CD4-positive, alpha-beta memory T cell (primary cell): Measurements from ENCODE around the gene NCAM2. TPM values are rescaled to one million over a fixed set of nuclear protein-coding genes. Genes with fewer than 3 reads are reported as not detected.

ENCODE experiments used
- CTCF ChIA-PET: fragments of 350-600 bp; sonication (Branson Sonifier 250); formaldehyde crosslinking; loops from one replicate; lab custom pipeline; 2021; ENCODE audit warnings: inconsistent platforms; ENCODE audit not compliant: partially characterized antibody; lab: Charles Lee
- POLR2A ChIA-PET: fragments of 350-600 bp; sonication (Branson Sonifier 250); formaldehyde crosslinking; loops from one replicate; lab custom pipeline; 2021; ENCODE audit not compliant: partially characterized antibody; lab: Charles Lee
- DNase-seq, 5 donors: peaks; one replicate each; pipeline versions ENCODE4 v3.0.0 to v3.0.0-alpha.2; 2020 to 2022; ENCODE audit warnings: mixed read lengths in 1 of 5
- H3K27ac ChIP-seq: one replicate; pipeline ENCODE4 v1.7.0; 2013; ENCODE audit warnings: low read depth, low read length
- H3K27me3 ChIP-seq: 2 replicates; pipeline ENCODE4 v1.7.0; 2013; ENCODE audit warnings: mild to moderate bottlenecking, low read length, moderate library complexity; ENCODE audit not compliant: insufficient read depth
- H3K36me3 ChIP-seq: 2 replicates; pipeline ENCODE4 v1.7.0; 2013; ENCODE audit warnings: mild to moderate bottlenecking, low read length, moderate library complexity; ENCODE audit not compliant: insufficient read depth
- H3K4me1 ChIP-seq: 2 replicates; pipeline ENCODE4 v1.7.0; 2013; ENCODE audit warnings: mild to moderate bottlenecking, low read length, moderate library complexity; ENCODE audit not compliant: insufficient read depth
- H3K4me3 ChIP-seq, 2 donors: one replicate each; pipeline ENCODE4 v1.7.0; 2013; ENCODE audit warnings: low read length in 2 of 2, mild to moderate bottlenecking in 1 of 2
- H3K9me3 ChIP-seq, 2 donors: one replicate each; pipeline ENCODE4 v1.7.0; 2013; ENCODE audit warnings: low read length in 2 of 2, control low read depth in 1 of 2; ENCODE audit not compliant: control insufficient read depth in 1 of 2
- H3K27ac Mint-ChIP-seq, 7 donors: one replicate each; pipeline ENCODE4 v1.8.0; 2020 to 2021; ENCODE audit warnings: mixed read lengths in 7 of 7, mild to moderate bottlenecking in 6 of 7, inconsistent platforms in 3 of 7, moderate library complexity in 3 of 7
- H3K27me3 Mint-ChIP-seq, 2 donors: one replicate each; pipeline ENCODE4 v1.8.0; 2020 to 2021; ENCODE audit warnings: mixed read lengths in 2 of 2
- H3K36me3 Mint-ChIP-seq, 2 donors: one replicate each; pipeline ENCODE4 v1.8.0; 2020 to 2021; ENCODE audit warnings: mixed read lengths in 2 of 2, inconsistent platforms in 1 of 2, mild to moderate bottlenecking in 1 of 2
- H3K4me1 Mint-ChIP-seq, 4 donors: one replicate each; pipeline ENCODE4 v1.8.0; 2020 to 2021; ENCODE audit warnings: mixed read lengths in 4 of 4, mild to moderate bottlenecking in 1 of 4
- H3K4me3 Mint-ChIP-seq, 8 donors: one replicate each; pipeline ENCODE4 v1.8.0; 2020 to 2021; ENCODE audit warnings: mixed read lengths in 8 of 8, mild to moderate bottlenecking in 7 of 8, moderate library complexity in 6 of 8, inconsistent platforms in 3 of 8
- H3K9me3 Mint-ChIP-seq, 8 donors: one replicate each; pipeline ENCODE4 v1.8.0; 2020 to 2021; ENCODE audit warnings: mixed read lengths in 8 of 8, mild to moderate bottlenecking in 5 of 8, inconsistent platforms in 3 of 8, moderate library complexity in 1 of 8
- intact Hi-C: fragments of 100-400 bp; cut with micrococcal nuclease; formaldehyde crosslinking; loops from one replicate; pipeline ENCODE4 v1.15.1; 2023
- polyA plus RNA-seq, 2 donors: library from polyadenylated mRNA; unstranded; fragments of 300-500 nt; fragmentation: Illumina TruSeq; gene quantifications; one replicate each; pipeline ENCODE4 v1.2.3, GENCODE V29; 2021
- total RNA-seq, 2 experiments: library from RNA; stranded (reverse); gene quantifications; one replicate each; pipeline ENCODE4 v1.2.3, GENCODE V29; 2021

The NCAM2 gene
- total and polyA plus RNA-seq, 4 experiments from 2014 or later = not detected

- Mint-ChIP-seq H3K27me3 (peaks cover 8 to 11% of the 10 kb centered on the region in 2 donors), H3K27ac (peak overlapping the region in 4 of 7 donors; percentile 21 to 68 (median 34)), H3K4me3 (peak overlapping the region; percentile 61 to 80 (median 72)), H3K36me3 (no peaks in the 10 kb centered on the region), H3K4me1 (peaks cover 6 to 16% (median 9%) of the 10 kb centered on the region in 4 donors), H3K9me3 (peaks cover 0 to 3% (median 0%) of the 10 kb centered on the region in 8 donors)
- POLR2A ChIA-PET = no interaction called here
- H3K27me3 ChIP-seq = no peaks in the 10 kb centered on the region
- peaks cover 7% of the 10 kb centered on the region for H3K4me1 ChIP-seq
- no peaks in the 10 kb centered on the region for H3K36me3 ChIP-seq
- CTCF ChIA-PET = no interaction called here
- intact Hi-C loops = loop anchor here (5.0 kb wide), 1 partner anchor 106 kb away; no protein-coding TSS in a partner anchor
- no peak overlapping the region for H3K27ac ChIP-seq
- DNase-seq = no peak
- H3K9me3 ChIP-seq = no peaks in the 10 kb centered on the region
- H3K4me3 ChIP-seq = no peak overlapping the region
Observed at GRCh38 chr21:20996421-20997310, 1.5 kb upstream of the NCAM2 start.

GRCh38 chr21:20997311-20997635, 936 bp upstream of the NCAM2 start:
- H3K4me1 Mint-ChIP-seq = peaks cover 6 to 16% (median 9%) of the 10 kb centered on the region in 4 donors
- POLR2A ChIA-PET = no interaction called here
- intact Hi-C loops = loop anchor here (5.0 kb wide), 1 partner anchor 105 kb away; no protein-coding TSS in a partner anchor
- DNase-seq = peak in 1 of 5 donors; percentile 4
- H3K27ac ChIP-seq = no peak overlapping the region
- H3K4me1 ChIP-seq = peaks cover 7% of the 10 kb centered on the region
- no peak overlapping the region for H3K4me3 ChIP-seq
- H3K9me3 Mint-ChIP-seq = peaks cover 0 to 3% (median 0%) of the 10 kb centered on the region in 8 donors
- peak overlapping the region; percentile 61 to 80 (median 72) for H3K4me3 Mint-ChIP-seq
- H3K9me3 ChIP-seq = no peaks in the 10 kb centered on the region
- peak overlapping the region in 4 of 7 donors; percentile 28 to 68 (median 38) for H3K27ac Mint-ChIP-seq
- peaks cover 8 to 11% of the 10 kb centered on the region in 2 donors for H3K27me3 Mint-ChIP-seq
- no peaks in the 10 kb centered on the region for H3K27me3 ChIP-seq
- no peaks in the 10 kb centered on the region for H3K36me3 ChIP-seq
- no peaks in the 10 kb centered on the region for H3K36me3 Mint-ChIP-seq
- CTCF ChIA-PET = no interaction called here

- H3K27me3 Mint-ChIP-seq = peaks cover 8 to 11% of the 10 kb centered on the region in 2 donors
- CTCF ChIA-PET = no interaction called here
Observed at GRCh38 chr21:20998456-20998789, 214 bp downstream of the NCAM2 start.

GRCh38 chr21:20998886-20999285, 677 bp downstream of the NCAM2 start:
- H3K36me3 Mint-ChIP-seq = no peaks in the 10 kb centered on the region
- ChIA-PET CTCF (no interaction called here), POLR2A (no interaction called here)
- intact Hi-C loops = loop anchor here (5.0 kb wide), 1 partner anchor 103 kb away; no protein-coding TSS in a partner anchor
- H3K4me3 Mint-ChIP-seq = peak overlapping the region; percentile 73 to 87 (median 82)
- Histone ChIP-seq H3K9me3 (no peaks in the 10 kb centered on the region), H3K36me3 (no peaks in the 10 kb centered on the region), H3K27me3 (no peaks in the 10 kb centered on the region), H3K27ac (no peak overlapping the region), H3K4me1 (peaks cover 7% of the 10 kb centered on the region), H3K4me3 (no peak overlapping the region)
- peak overlapping the region in 2 of 7 donors; percentile 11 to 75 for H3K27ac Mint-ChIP-seq
- peaks cover 0 to 3% (median 0%) of the 10 kb centered on the region in 8 donors for H3K9me3 Mint-ChIP-seq
- H3K4me1 Mint-ChIP-seq = peaks cover 6 to 16% (median 9%) of the 10 kb centered on the region in 4 donors
- DNase-seq = no peak
- H3K27me3 Mint-ChIP-seq = peaks cover 8 to 11% of the 10 kb centered on the region in 2 donors

More at GRCh38 chr21:20998456-20998789, 214 bp downstream of the NCAM2 start:
- H3K4me3 Mint-ChIP-seq = peak overlapping the region; percentile 73 to 87 (median 82)
- Histone ChIP-seq H3K27ac (no peak overlapping the region), H3K36me3 (no peaks in the 10 kb centered on the region), H3K9me3 (no peaks in the 10 kb centered on the region), H3K27me3 (no peaks in the 10 kb centered on the region), H3K4me3 (peak overlapping the region in 1 of 2 donors; percentile 17), H3K4me1 (peaks cover 7% of the 10 kb centered on the region)
- H3K4me1 Mint-ChIP-seq = peaks cover 6 to 16% (median 9%) of the 10 kb centered on the region in 4 donors
- peak overlapping the region in 3 of 7 donors; percentile 43 to 84 (median 75) for H3K27ac Mint-ChIP-seq
- H3K9me3 Mint-ChIP-seq = peaks cover 0 to 3% (median 0%) of the 10 kb centered on the region in 8 donors
- peak in 1 of 5 donors; percentile 48 for DNase-seq
- intact Hi-C loops = loop anchor here (5.0 kb wide), 1 partner anchor 104 kb away; no protein-coding TSS in a partner anchor
- no peaks in the 10 kb centered on the region for H3K36me3 Mint-ChIP-seq
- POLR2A ChIA-PET = no interaction called here

GRCh38 chr21:20999659-21000058, 1.4 kb downstream of the NCAM2 start:
- no peak overlapping the region for H3K4me3 ChIP-seq
- no peaks in the 10 kb centered on the region for H3K27me3 ChIP-seq
- H3K4me3 Mint-ChIP-seq = peak overlapping the region in 2 of 8 donors; percentile 20 to 38
- H3K4me1 Mint-ChIP-seq = peaks cover 6 to 16% (median 9%) of the 10 kb centered on the region in 4 donors
- CTCF ChIA-PET = no interaction called here
- intact Hi-C loops = loop anchor here (5.0 kb wide), 1 partner anchor 103 kb away; no protein-coding TSS in a partner anchor
- H3K9me3 Mint-ChIP-seq = peaks cover 0 to 3% (median 0%) of the 10 kb centered on the region in 8 donors
- no peaks in the 10 kb centered on the region for H3K9me3 ChIP-seq
- no peaks in the 10 kb centered on the region for H3K36me3 ChIP-seq
- H3K36me3 Mint-ChIP-seq = no peaks in the 10 kb centered on the region
- no peak overlapping the region for H3K27ac ChIP-seq
- POLR2A ChIA-PET = no interaction called here
- H3K27ac Mint-ChIP-seq = no peak overlapping the region
- peaks cover 7% of the 10 kb centered on the region for H3K4me1 ChIP-seq
- peaks cover 8 to 11% of the 10 kb centered on the region in 2 donors for H3K27me3 Mint-ChIP-seq
- peak in 3 of 5 donors; percentile 17 to 36 (median 29) for DNase-seq

GRCh38 chr21:21000591-21001175, 2.5 kb downstream of the NCAM2 start:
- Histone ChIP-seq H3K4me3 (no peak overlapping the region), H3K36me3 (no peaks in the 10 kb centered on the region), H3K27me3 (no peaks in the 10 kb centered on the region), H3K4me1 (peaks cover 7% of the 10 kb centered on the region), H3K9me3 (no peaks in the 10 kb centered on the region), H3K27ac (no peak overlapping the region)
- H3K27me3 Mint-ChIP-seq = peaks cover 8 to 14% of the 10 kb centered on the region in 2 donors
- H3K4me3 Mint-ChIP-seq = no peak overlapping the region
- peaks cover 0 to 3% (median 0%) of the 10 kb centered on the region in 8 donors for H3K9me3 Mint-ChIP-seq
- no peak for DNase-seq
- CTCF ChIA-PET = no interaction called here
- intact Hi-C loops = no loop called here
- H3K27ac Mint-ChIP-seq = no peak overlapping the region
- H3K4me1 Mint-ChIP-seq = peaks cover 6 to 16% (median 9%) of the 10 kb centered on the region in 4 donors
- no peaks in the 10 kb centered on the region for H3K36me3 Mint-ChIP-seq
- POLR2A ChIA-PET = no interaction called here

GRCh38 chr21:21001591-21002100, 3.4 kb downstream of the NCAM2 start:
- CTCF ChIA-PET = no interaction called here
- Histone ChIP-seq H3K4me1 (peaks cover 7% of the 10 kb centered on the region), H3K4me3 (no peak overlapping the region), H3K9me3 (no peaks in the 10 kb centered on the region), H3K27me3 (no peaks in the 10 kb centered on the region), H3K27ac (no peak overlapping the region), H3K36me3 (no peaks in the 10 kb centered on the region)
- intact Hi-C loops = no loop called here
- H3K4me1 Mint-ChIP-seq = peaks cover 6 to 16% (median 9%) of the 10 kb centered on the region in 4 donors
- H3K27me3 Mint-ChIP-seq = peaks cover 8 to 14% of the 10 kb centered on the region in 2 donors
- no peak for DNase-seq
- H3K27ac Mint-ChIP-seq = no peak overlapping the region
- peaks cover 0 to 3% (median 0%) of the 10 kb centered on the region in 8 donors for H3K9me3 Mint-ChIP-seq
- POLR2A ChIA-PET = no interaction called here
- H3K36me3 Mint-ChIP-seq = no peaks in the 10 kb centered on the region
- no peak overlapping the region for H3K4me3 Mint-ChIP-seq
